Measurements from ENCODE around the gene BTN1A1.
"Not testable (repeated sequence)": the region's sequence is repeated elsewhere in the genome, so short reads cannot be mapped to it uniquely, and the experiment has no call there.

BTN1A1 gene

DNA sequence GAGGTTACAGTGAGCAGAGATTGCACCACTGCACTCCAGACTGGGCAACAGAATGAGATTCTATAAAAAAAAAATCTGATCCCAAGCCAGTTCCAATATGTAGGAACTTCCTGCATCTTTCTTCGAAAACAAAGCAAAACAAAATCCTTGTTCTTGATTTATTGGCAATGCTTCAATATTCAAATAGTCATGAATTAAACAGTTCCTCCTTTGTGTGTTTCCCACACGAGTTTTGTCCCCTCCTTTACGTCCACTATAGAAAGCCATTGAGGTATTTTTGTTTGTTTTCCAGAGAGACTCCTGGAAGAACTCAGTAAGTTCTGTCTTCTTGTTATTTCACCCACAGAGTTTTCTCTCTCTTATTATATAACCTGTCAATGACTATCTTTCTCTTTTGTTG, 7.6 kb downstream of the BTN1A1 start:
- no peak for DNase-seq (ENCODE audit: low read depth in 1 of 2, low spot score in 1 of 2)
- Histone ChIP-seq H3K4me3 (replicated peaks; ENCODE audit: insufficient read depth, low read length) (no peak overlapping the region), H3K27me3 (ENCODE audit: insufficient read depth, poor library complexity, severe bottlenecking) (no peaks in the 10 kb centered on the region), H3K27ac (replicated peaks) (no peak overlapping the region)
- TF ChIP-seq, protein P1, sequence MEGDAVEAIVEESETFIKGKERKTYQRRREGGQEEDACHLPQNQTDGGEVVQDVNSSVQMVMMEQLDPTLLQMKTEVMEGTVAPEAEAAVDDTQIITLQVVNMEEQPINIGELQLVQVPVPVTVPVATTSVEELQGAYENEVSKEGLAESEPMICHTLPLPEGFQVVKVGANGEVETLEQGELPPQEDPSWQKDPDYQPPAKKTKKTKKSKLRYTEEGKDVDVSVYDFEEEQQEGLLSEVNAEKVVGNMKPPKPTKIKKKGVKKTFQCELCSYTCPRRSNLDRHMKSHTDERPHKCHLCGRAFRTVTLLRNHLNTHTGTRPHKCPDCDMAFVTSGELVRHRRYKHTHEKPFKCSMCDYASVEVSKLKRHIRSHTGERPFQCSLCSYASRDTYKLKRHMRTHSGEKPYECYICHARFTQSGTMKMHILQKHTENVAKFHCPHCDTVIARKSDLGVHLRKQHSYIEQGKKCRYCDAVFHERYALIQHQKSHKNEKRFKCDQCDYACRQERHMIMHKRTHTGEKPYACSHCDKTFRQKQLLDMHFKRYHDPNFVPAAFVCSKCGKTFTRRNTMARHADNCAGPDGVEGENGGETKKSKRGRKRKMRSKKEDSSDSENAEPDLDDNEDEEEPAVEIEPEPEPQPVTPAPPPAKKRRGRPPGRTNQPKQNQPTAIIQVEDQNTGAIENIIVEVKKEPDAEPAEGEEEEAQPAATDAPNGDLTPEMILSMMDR (IDR thresholded peaks at IDR 0.05; ENCODE audit: insufficient read depth, low read length), result no peak
- no peak for TF ChIP-seq SPI1 (IDR thresholded peaks at IDR 0.05; ENCODE audit: borderline replicate concordance, low read depth)
- no peak for TF ChIP-seq POLR2AphosphoS5 (IDR thresholded peaks at IDR 0.05; ENCODE audit: low read depth)
- TF ChIP-seq GABPA (IDR thresholded peaks at IDR 0.05; ENCODE audit: low read depth), result no peak
- TF ChIP-seq, protein P2, sequence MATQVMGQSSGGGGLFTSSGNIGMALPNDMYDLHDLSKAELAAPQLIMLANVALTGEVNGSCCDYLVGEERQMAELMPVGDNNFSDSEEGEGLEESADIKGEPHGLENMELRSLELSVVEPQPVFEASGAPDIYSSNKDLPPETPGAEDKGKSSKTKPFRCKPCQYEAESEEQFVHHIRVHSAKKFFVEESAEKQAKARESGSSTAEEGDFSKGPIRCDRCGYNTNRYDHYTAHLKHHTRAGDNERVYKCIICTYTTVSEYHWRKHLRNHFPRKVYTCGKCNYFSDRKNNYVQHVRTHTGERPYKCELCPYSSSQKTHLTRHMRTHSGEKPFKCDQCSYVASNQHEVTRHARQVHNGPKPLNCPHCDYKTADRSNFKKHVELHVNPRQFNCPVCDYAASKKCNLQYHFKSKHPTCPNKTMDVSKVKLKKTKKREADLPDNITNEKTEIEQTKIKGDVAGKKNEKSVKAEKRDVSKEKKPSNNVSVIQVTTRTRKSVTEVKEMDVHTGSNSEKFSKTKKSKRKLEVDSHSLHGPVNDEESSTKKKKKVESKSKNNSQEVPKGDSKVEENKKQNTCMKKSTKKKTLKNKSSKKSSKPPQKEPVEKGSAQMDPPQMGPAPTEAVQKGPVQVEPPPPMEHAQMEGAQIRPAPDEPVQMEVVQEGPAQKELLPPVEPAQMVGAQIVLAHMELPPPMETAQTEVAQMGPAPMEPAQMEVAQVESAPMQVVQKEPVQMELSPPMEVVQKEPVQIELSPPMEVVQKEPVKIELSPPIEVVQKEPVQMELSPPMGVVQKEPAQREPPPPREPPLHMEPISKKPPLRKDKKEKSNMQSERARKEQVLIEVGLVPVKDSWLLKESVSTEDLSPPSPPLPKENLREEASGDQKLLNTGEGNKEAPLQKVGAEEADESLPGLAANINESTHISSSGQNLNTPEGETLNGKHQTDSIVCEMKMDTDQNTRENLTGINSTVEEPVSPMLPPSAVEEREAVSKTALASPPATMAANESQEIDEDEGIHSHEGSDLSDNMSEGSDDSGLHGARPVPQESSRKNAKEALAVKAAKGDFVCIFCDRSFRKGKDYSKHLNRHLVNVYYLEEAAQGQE (IDR thresholded peaks at IDR 0.05; ENCODE audit: insufficient replicate concordance, low read depth), result no peak

DNA sequence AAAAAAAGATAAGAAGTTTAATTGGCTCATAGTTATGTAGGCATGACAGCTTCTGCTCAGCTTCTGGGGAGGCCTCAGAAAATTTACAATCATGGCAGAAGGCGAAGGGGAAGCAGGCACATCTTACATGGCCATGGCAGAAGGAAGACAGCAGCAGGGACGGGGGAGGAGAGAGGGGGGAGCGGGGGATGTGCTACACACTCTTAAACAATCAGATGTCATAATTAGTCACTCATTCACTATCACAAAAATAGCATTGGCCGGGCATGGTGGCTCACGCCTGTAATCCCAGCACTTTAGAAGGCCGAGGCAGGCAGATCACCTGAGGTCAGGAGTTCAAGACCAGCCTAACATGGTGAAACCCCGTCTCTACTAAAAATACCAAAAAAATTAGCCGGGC, 10.9 kb downstream of the BTN1A1 start:
- not testable (repeated sequence) for H3K4me3 ChIP-seq (replicated peaks; ENCODE audit: insufficient read depth, low read length); DNase-seq (ENCODE audit: low read depth in 1 of 2, low spot score in 1 of 2); H3K27me3 ChIP-seq (ENCODE audit: insufficient read depth, poor library complexity, severe bottlenecking); H3K27ac ChIP-seq (replicated peaks)

DNA sequence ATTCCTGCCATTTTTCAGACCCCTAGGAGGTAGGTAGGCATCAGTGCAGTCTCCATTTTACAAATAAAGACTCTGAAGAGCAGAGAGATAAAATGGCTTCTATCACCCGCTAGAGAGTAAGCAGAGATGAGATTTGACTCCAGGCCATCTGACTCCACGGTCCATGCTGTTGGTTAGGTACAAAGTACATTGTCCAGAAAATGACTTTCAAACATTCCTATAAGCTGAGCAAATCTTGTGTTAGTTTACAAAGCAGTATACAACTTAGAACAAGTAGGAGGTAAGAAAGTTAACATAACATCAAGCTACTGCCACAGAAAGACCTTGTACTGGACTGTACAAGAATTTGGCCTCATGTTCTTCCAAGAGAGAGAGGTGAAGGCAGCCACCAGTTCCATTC, 14.9 kb downstream of the BTN1A1 start:
- Histone ChIP-seq H3K4me3 (replicated peaks; ENCODE audit: insufficient read depth, low read length) (no peak overlapping the region), H3K27me3 (ENCODE audit: insufficient read depth, poor library complexity, severe bottlenecking) (no peaks in the 10 kb centered on the region), H3K27ac (replicated peaks) (no peak overlapping the region)
- DNase-seq (ENCODE audit: low read depth in 1 of 2, low spot score in 1 of 2), result no peak
- no peak for TF ChIP-seq SPI1 (IDR thresholded peaks at IDR 0.05; ENCODE audit: borderline replicate concordance, low read depth)
- TF ChIP-seq, protein P1 (IDR thresholded peaks at IDR 0.05; ENCODE audit: insufficient read depth, low read length), result no peak
- TF ChIP-seq, protein P2 (IDR thresholded peaks at IDR 0.05; ENCODE audit: insufficient replicate concordance, low read depth), result no peak
- TF ChIP-seq POLR2AphosphoS5 (IDR thresholded peaks at IDR 0.05; ENCODE audit: low read depth), result no peak
- TF ChIP-seq GABPA (IDR thresholded peaks at IDR 0.05; ENCODE audit: low read depth), result no peak

DNA sequence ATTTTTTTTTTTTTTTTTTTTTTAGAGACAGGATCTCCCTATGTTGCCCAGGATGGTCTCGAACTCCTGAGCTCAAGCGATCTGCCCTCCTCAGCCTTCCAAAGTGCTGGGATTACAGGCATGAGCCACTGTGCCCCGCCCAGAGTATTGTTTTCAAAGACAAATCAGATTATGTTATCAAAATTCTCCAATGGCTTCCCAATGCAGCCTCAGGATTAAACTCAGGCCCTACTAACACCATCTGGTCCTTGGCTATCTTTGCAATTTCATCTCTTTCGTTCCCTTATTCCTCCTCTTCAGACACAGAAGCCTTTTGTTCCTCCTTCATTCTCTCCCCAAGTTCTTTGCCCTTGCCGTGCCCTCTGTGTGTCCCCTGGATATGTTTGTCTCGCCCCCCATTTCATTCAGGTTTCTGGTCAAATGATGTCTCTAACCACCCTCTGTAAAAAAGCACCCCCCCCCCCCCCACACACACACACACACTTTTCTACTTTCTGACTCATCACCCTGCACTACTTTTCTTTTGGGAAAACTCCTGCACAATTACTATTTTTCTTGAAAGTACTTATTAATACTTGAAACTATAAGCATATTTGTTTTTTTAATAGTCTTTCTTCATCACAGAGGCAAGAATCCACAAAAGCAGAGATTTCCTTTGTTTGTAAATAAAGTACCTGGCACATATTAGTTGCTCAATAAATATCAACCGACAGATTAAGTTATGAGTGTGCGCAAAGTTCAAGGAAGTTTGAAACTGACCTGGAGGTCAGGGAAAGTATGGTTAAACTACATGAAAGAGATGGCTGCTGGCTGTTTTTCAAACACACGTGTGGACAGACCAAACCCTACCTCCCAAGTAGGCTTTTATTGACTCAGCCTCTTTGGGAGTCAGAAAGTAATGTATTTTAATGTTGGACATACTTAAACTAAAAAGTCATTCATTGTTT, 16.7 kb downstream of the BTN1A1 start:
- no peak overlapping the region for H3K4me3 ChIP-seq (replicated peaks; ENCODE audit: insufficient read depth, low read length)
- no peak for TF ChIP-seq GABPA (IDR thresholded peaks at IDR 0.05; ENCODE audit: low read depth)
- TF ChIP-seq, protein P2 (IDR thresholded peaks at IDR 0.05; ENCODE audit: insufficient replicate concordance, low read depth), result no peak
- TF ChIP-seq POLR2AphosphoS5 (IDR thresholded peaks at IDR 0.05; ENCODE audit: low read depth), result no peak
- TF ChIP-seq, protein P1 (IDR thresholded peaks at IDR 0.05; ENCODE audit: insufficient read depth, low read length), result no peak
- TF ChIP-seq SPI1 (IDR thresholded peaks at IDR 0.05; ENCODE audit: borderline replicate concordance, low read depth), result no peak
- DNase-seq (ENCODE audit: low read depth in 1 of 2, low spot score in 1 of 2), result no peak
- H3K27me3 ChIP-seq (ENCODE audit: insufficient read depth, poor library complexity, severe bottlenecking), result no peaks in the 10 kb centered on the region
- no peak overlapping the region for H3K27ac ChIP-seq (replicated peaks)

Data from HL-60 (cell line).